HG03457 (cell line): ENCODE results near the gene ARF4.

Source experiments
- ATAC-seq: cut with Tn5 transposase; IDR thresholded peaks from one replicate; pipeline ENCODE4 v1.9.1; 2021; ENCODE audit warnings: moderate number of reproducible peaks; ENCODE audit not compliant: unreplicated experiment

Gene ARF4

GRCh38 chr3:57582474-57583168 is 14.5 kb downstream of the ARF4 start:
- ATAC-seq, result no peak

GRCh38 chr3:57577801-57578200 is 19.3 kb downstream of the ARF4 start:
- no peak for ATAC-seq

- ATAC-seq, result no peak
Observed at GRCh38 chr3:57575966-57576626, 21.0 kb downstream of the ARF4 start.

GRCh38 chr3:57572096-57572495 is 25.0 kb downstream of the ARF4 start:
- ATAC-seq, result no peak

GRCh38 chr3:57570878-57571277 is 26.3 kb downstream of the ARF4 start:
- ATAC-seq, result no peak

GRCh38 chr3:57569859-57570450 is 27.2 kb downstream of the ARF4 start:
- no peak for ATAC-seq

- ATAC-seq, result no peak
Observed at GRCh38 chr3:57559526-57559925, 37.6 kb downstream of the ARF4 start.

GRCh38 chr3:57557085-57557537 is 40.0 kb downstream of the ARF4 start:
- ATAC-seq, result no peak

GRCh38 chr3:57556459-57557084 is 40.6 kb downstream of the ARF4 start:
- peak; percentile 19 for ATAC-seq

- ATAC-seq, result peak; percentile 72
Observed at GRCh38 chr3:57555738-57556458, 41.2 kb downstream of the ARF4 start, which contains the start of gene PDE12. PDE12 (plus strand) TSS chr3:57556274; CDS start chr3:57556380, 106 bp downstream.

GRCh38 chr3:57555306-57555705 is 41.8 kb downstream of the ARF4 start:
- ATAC-seq, result no peak

- ATAC-seq, result no peak
Observed at GRCh38 chr3:57546616-57547015, 50.5 kb downstream of the ARF4 start.

GRCh38 chr3:57545636-57546268 is 51.4 kb downstream of the ARF4 start:
- ATAC-seq, result no peak

GRCh38 chr3:57544181-57545125 is 52.7 kb downstream of the ARF4 start, which contains the start of gene DNAH12:
DNAH12 (minus strand) TSS chr3:57544344; CDS start chr3:57542870, 1,474 bp downstream.
- no peak for ATAC-seq

GRCh38 chr3:57538465-57538864 is 58.7 kb downstream of the ARF4 start:
- ATAC-seq, result no peak

- ATAC-seq, result no peak
Observed at GRCh38 chr3:57530071-57530608, 67.0 kb downstream of the ARF4 start.
